Measurements from ENCODE around the gene PLEKHG4B.
"Not testable (repeated sequence)": the region's sequence is repeated elsewhere in the genome, so short reads cannot be mapped to it uniquely, and the experiment has no call there.

PLEKHG4B gene, protein sequence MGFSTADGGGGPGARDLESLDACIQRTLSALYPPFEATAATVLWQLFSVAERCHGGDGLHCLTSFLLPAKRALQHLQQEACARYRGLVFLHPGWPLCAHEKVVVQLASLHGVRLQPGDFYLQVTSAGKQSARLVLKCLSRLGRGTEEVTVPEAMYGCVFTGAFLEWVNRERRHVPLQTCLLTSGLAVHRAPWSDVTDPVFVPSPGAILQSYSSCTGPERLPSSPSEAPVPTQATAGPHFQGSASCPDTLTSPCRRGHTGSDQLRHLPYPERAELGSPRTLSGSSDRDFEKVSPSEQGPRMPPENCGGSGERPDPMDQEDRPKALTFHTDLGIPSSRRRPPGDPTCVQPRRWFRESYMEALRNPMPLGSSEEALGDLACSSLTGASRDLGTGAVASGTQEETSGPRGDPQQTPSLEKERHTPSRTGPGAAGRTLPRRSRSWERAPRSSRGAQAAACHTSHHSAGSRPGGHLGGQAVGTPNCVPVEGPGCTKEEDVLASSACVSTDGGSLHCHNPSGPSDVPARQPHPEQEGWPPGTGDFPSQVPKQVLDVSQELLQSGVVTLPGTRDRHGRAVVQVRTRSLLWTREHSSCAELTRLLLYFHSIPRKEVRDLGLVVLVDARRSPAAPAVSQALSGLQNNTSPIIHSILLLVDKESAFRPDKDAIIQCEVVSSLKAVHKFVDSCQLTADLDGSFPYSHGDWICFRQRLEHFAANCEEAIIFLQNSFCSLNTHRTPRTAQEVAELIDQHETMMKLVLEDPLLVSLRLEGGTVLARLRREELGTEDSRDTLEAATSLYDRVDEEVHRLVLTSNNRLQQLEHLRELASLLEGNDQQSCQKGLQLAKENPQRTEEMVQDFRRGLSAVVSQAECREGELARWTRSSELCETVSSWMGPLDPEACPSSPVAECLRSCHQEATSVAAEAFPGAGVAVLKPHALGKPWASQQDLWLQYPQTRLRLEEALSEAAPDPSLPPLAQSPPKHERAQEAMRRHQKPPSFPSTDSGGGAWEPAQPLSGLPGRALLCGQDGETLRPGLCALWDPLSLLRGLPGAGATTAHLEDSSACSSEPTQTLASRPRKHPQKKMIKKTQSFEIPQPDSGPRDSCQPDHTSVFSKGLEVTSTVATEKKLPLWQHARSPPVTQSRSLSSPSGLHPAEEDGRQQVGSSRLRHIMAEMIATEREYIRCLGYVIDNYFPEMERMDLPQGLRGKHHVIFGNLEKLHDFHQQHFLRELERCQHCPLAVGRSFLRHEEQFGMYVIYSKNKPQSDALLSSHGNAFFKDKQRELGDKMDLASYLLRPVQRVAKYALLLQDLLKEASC (N-terminal part only)

GRCh38 chr5:91556-92263, at the start of gene PLEKHG4B:
PLEKHG4B (plus strand) TSS chr5:92168; CDS start chr5:92232, 64 bp downstream.
- H3K9ac ChIP-seq = peak within 1 kb of the TSS; percentile 9
- H3K4me2 ChIP-seq (ENCODE audit: low read length) = peak within 1 kb of the TSS; percentile 68
- peaks cover 4% of the 10 kb centered on the region for H3K27me3 ChIP-seq (ENCODE audit: control insufficient read depth, insufficient read depth, low read length)
- H3K4me1 ChIP-seq = peaks cover 7% of the 10 kb centered on the region
- TF ChIP-seq CTCF (IDR thresholded peaks at IDR 0.05) = no peak
- peak within 1 kb of the TSS; percentile 89 for H2AFZ ChIP-seq
- H3K9me3 ChIP-seq (ENCODE audit: control insufficient read depth, low read length) = no peaks in the 10 kb centered on the region
- H3K27ac ChIP-seq = peak within 1 kb of the TSS; percentile 39
- no peaks in the 10 kb centered on the region for H3K36me3 ChIP-seq (ENCODE audit: control insufficient read depth, insufficient read depth, low read length)
- H3K79me2 ChIP-seq = no peaks in the 10 kb centered on the region
- peak within 1 kb of the TSS; percentile 34 for H3K4me3 ChIP-seq (ENCODE audit: low read depth, low read length)

DNA sequence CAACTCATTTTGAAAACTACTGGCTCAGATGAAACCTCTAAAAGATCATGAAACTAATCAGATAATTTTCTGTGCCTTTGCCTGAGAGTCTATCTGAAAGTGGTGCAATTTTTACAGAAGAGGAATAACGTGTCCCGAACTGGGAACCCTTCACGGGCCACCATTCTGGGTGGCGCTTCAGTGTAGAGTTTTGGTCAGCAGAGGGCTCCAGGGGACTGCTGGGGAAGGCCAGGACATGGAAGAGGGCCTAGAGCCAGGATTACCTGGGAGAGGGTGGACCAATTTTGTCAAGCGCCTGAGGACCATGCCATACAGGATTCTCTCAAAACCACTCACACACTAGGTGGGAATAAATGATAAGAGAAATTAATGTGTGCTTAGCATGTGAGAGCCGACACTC, 49.7 kb upstream of the PLEKHG4B start:
- no peaks in the 10 kb centered on the region for H3K9me3 ChIP-seq (ENCODE audit: control insufficient read depth, low read length)
- no peaks in the 10 kb centered on the region for H3K36me3 ChIP-seq (ENCODE audit: control insufficient read depth, insufficient read depth, low read length)
- no peak overlapping the region for H3K4me3 ChIP-seq (ENCODE audit: low read depth, low read length)
- H3K27me3 ChIP-seq (ENCODE audit: control insufficient read depth, insufficient read depth, low read length) = no peaks in the 10 kb centered on the region
- no peaks in the 10 kb centered on the region for H3K79me2 ChIP-seq
- peak; percentile 84 for TF ChIP-seq CTCF (IDR thresholded peaks at IDR 0.05)
- H2AFZ ChIP-seq = peak overlapping the region; percentile 35
- H3K9ac ChIP-seq = no peak overlapping the region
- no peak overlapping the region for H3K4me2 ChIP-seq (ENCODE audit: low read length)
- no peak overlapping the region for H3K27ac ChIP-seq
- H3K4me1 ChIP-seq = no peaks in the 10 kb centered on the region

GRCh38 chr5:48192-48591, 43.8 kb upstream of the PLEKHG4B start:
- no peak overlapping the region for H3K27ac ChIP-seq
- no peak overlapping the region for H3K4me3 ChIP-seq (ENCODE audit: low read depth, low read length)
- no peak overlapping the region for H3K9ac ChIP-seq
- H3K36me3 ChIP-seq (ENCODE audit: control insufficient read depth, insufficient read depth, low read length) = no peaks in the 10 kb centered on the region
- no peaks in the 10 kb centered on the region for H3K4me1 ChIP-seq
- H3K9me3 ChIP-seq (ENCODE audit: control insufficient read depth, low read length) = no peaks in the 10 kb centered on the region
- H3K27me3 ChIP-seq (ENCODE audit: control insufficient read depth, insufficient read depth, low read length) = no peaks in the 10 kb centered on the region
- no peaks in the 10 kb centered on the region for H3K79me2 ChIP-seq
- no peak overlapping the region for H2AFZ ChIP-seq
- no peak for TF ChIP-seq CTCF (IDR thresholded peaks at IDR 0.05)
- no peak overlapping the region for H3K4me2 ChIP-seq (ENCODE audit: low read length)

GRCh38 chr5:49530-49929, 42.4 kb upstream of the PLEKHG4B start:
- H3K4me2 ChIP-seq (ENCODE audit: low read length); H3K9ac ChIP-seq; H2AFZ ChIP-seq; H3K27ac ChIP-seq; H3K4me1 ChIP-seq; H3K9me3 ChIP-seq (ENCODE audit: control insufficient read depth, low read length); H3K4me3 ChIP-seq (ENCODE audit: low read depth, low read length); H3K36me3 ChIP-seq (ENCODE audit: control insufficient read depth, insufficient read depth, low read length); H3K27me3 ChIP-seq (ENCODE audit: control insufficient read depth, insufficient read depth, low read length); H3K79me2 ChIP-seq: not testable (repeated sequence)
